ENCODE results near the gene ERGIC1.

DNA sequence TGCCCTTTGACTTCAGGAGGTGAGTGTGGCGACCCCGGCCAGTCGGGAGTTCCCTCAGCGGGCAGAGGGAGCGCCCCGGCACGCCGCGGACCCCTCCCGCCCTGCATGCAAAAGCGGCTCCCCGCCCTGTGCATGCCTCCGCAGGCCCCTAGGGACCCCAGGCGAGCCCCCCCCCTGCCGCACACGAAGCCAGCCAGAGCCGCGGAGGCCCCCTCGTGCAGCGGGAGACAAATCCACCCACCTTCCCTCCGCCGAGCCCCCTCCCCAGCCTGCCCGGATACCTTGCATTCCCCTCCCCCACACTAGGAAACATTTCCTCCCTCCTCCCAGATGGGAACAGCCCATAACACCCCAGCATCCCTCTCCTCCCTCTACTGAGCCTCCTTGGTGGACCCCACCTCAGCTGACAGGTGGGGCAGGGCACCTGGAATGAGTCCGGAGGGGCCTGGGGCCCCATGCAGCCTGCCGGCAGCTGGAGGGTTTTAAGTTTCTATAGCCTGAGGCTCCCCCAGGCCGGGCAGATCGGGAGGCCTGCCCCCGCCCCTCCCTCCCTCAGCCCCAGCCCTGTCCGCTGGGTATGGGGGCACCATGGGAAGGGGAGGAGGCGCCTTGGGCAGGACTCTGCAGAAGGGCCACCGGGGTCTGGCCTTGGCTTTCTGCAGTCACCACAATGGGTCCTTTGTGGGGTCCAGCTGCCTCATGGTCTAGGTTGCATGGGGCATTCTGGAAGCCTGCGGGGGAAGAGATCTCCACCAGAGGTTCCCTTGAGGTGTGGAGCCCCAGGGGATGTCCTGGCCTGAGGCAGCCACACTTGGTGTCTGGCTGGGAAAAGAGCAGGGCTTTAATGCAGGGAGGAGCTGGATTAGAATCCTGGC is 601 bp downstream of the ERGIC1 start:
- TF ChIP-seq, protein P1, sequence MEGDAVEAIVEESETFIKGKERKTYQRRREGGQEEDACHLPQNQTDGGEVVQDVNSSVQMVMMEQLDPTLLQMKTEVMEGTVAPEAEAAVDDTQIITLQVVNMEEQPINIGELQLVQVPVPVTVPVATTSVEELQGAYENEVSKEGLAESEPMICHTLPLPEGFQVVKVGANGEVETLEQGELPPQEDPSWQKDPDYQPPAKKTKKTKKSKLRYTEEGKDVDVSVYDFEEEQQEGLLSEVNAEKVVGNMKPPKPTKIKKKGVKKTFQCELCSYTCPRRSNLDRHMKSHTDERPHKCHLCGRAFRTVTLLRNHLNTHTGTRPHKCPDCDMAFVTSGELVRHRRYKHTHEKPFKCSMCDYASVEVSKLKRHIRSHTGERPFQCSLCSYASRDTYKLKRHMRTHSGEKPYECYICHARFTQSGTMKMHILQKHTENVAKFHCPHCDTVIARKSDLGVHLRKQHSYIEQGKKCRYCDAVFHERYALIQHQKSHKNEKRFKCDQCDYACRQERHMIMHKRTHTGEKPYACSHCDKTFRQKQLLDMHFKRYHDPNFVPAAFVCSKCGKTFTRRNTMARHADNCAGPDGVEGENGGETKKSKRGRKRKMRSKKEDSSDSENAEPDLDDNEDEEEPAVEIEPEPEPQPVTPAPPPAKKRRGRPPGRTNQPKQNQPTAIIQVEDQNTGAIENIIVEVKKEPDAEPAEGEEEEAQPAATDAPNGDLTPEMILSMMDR (IDR thresholded peaks at IDR 0.05) = no peak
- TF ChIP-seq POLR2A (IDR thresholded peaks at IDR 0.05) = no peak

All from thyroid gland (tissue), 4 donors.